NOMO-1 (cell line): ENCODE measurements around the gene KRTAP15-1.

Source experiments
- DNase-seq, 2 experiments: peaks; one replicate each; lab custom pipeline; 2025; ENCODE audit not compliant: unreplicated experiment in 2 of 2; lab: John Stamatoyannopoulos, UW

KRTAP15-1 gene

GRCh38 chr21:30486180-30486579, 46.1 kb downstream of the KRTAP15-1 start:
- no peak for DNase-seq

GRCh38 chr21:30487336-30487735, 47.3 kb downstream of the KRTAP15-1 start, which contains the start of gene KRTAP19-2:
Gene KRTAP19-2, minus strand, starts transcription at chr21:30487436. Its CDS starts 88 bp downstream, at chr21:30487348.
- no peak for DNase-seq
